B cell (primary cell): ENCODE data around the gene ZNF579. TPM values are rescaled to one million over a fixed set of nuclear protein-coding genes. Genes with fewer than 3 reads are reported as not detected.

Source experiments
- ATAC-seq: fragments of 200-7000 bp; cut with Tn5 transposase; one replicate; pipeline ENCODE4 v1.10.0; 2021; ENCODE audit warnings: low read depth, mild to moderate bottlenecking, moderate number of reproducible peaks, moderate library complexity
- CTCF ChIA-PET: fragments of 350-600 bp; sonication (Branson Sonifier 250); formaldehyde crosslinking; loops from one replicate; lab custom pipeline; 2021; ENCODE audit warnings: antibody characterized with exemption, inconsistent platforms; lab: Charles Lee
- POLR2A ChIA-PET: fragments of 350-600 bp; sonication (Branson Sonifier 250); formaldehyde crosslinking; loops from one replicate; lab custom pipeline; 2021; ENCODE audit warnings: antibody characterized with exemption; lab: Charles Lee
- DNase-seq: peaks from one replicate; pipeline ENCODE4 v3.0.0; 2013
- H2AFZ ChIP-seq: 2 replicates; pipeline ENCODE4 v1.6.1; 2012; ENCODE audit warnings: mild to moderate bottlenecking, low read depth, low read length; ENCODE audit not compliant: insufficient read depth, poor library complexity, severe bottlenecking
- H3K27ac ChIP-seq, 2 donors: 1 replicate in 1 of 2; 2 replicates in 1 of 2; pipeline ENCODE4 v1.5.1; 2012 to 2013; ENCODE audit warnings: low read length in 2 of 2, mild to moderate bottlenecking in 2 of 2, moderate library complexity in 1 of 2
- H3K27me3 ChIP-seq, 4 experiments: fragments of 200-600 bp in 1 of 4; sonication (generic) in 1 of 4; replicated peaks in 1 of 4; 1 replicate in 2 of 4; 2 replicates in 2 of 4; pipeline versions ENCODE4 v1.6.1 to v1.7.0; 2013 to 2016; ENCODE audit warnings: low read length in 3 of 4, mild to moderate bottlenecking in 2 of 4, mixed read lengths in 1 of 4, moderate library complexity in 1 of 4; ENCODE audit not compliant: insufficient read depth in 4 of 4, control insufficient read depth in 3 of 4; ENCODE audit errors: control extremely low read depth in 1 of 4
- H3K36me3 ChIP-seq, 2 experiments: replicated peaks in 1 of 2; 1 replicate in 1 of 2; 2 replicates in 1 of 2; pipeline versions ENCODE4 v1.6.1 to v1.7.1; 2013; ENCODE audit warnings: low read length in 1 of 2; ENCODE audit not compliant: insufficient read depth in 2 of 2, control insufficient read depth in 1 of 2; ENCODE audit errors: control extremely low read depth in 1 of 2, extremely low read depth in 1 of 2
- H3K4me1 ChIP-seq, 2 donors: fragments of 200-600 bp in 1 of 2; sonication (generic) in 1 of 2; 1 replicate in 1 of 2; 2 replicates in 1 of 2; pipeline versions ENCODE4 v1.5.1 to v1.6.1; 2013 to 2017; ENCODE audit warnings: low read length in 2 of 2; ENCODE audit not compliant: control insufficient read depth in 2 of 2, insufficient read depth in 2 of 2
- H3K4me2 ChIP-seq: replicated peaks from 2 replicates; pipeline ENCODE3; 2012; ENCODE audit warnings: mild to moderate bottlenecking, low read depth, low read length; ENCODE audit not compliant: poor library complexity, severe bottlenecking
- H3K4me3 ChIP-seq, 5 experiments: fragments of 200-600 bp in 1 of 5; sonication (generic) in 1 of 5; 1 replicate in 3 of 5; 2 replicates in 2 of 5; pipeline versions ENCODE4 v1.5.1 to v1.7.0; 2011 to 2016; ENCODE audit warnings: low read length in 4 of 5, mild to moderate bottlenecking in 4 of 5, low read depth in 2 of 5, control low read depth in 1 of 5, moderate library complexity in 1 of 5; ENCODE audit not compliant: insufficient read depth in 1 of 5; ENCODE audit errors: control extremely low read depth in 1 of 5, extremely low read depth in 1 of 5
- H3K79me2 ChIP-seq: fragments of 200-600 bp; sonication (generic); one replicate; pipeline ENCODE4 v1.6.0; 2016; ENCODE audit warnings: low read length; ENCODE audit not compliant: control insufficient read depth, insufficient read depth
- H3K9ac ChIP-seq: fragments of 200-600 bp; sonication (generic); 2 replicates; pipeline ENCODE4 v1.6.1; 2017; ENCODE audit warnings: mild to moderate bottlenecking, low read length, moderate library complexity
- H3K9me3 ChIP-seq, 3 donors: one replicate each; pipeline versions ENCODE4 v1.6.1 to v1.7.1; 2013; ENCODE audit warnings: low read length in 2 of 3; ENCODE audit not compliant: control insufficient read depth in 2 of 3, insufficient read depth in 1 of 3; ENCODE audit errors: control extremely low read depth in 1 of 3
- H4K20me1 ChIP-seq: 2 replicates; pipeline ENCODE4 v1.6.0; 2012; ENCODE audit warnings: mild to moderate bottlenecking, low read length; ENCODE audit not compliant: insufficient read depth, control insufficient read depth, poor library complexity, severe bottlenecking
- H3K27ac Mint-ChIP-seq: one replicate; pipeline ENCODE4 v1.8.0; 2021; ENCODE audit warnings: mixed read lengths
- H3K27me3 Mint-ChIP-seq: one replicate; pipeline ENCODE4 v1.8.0; 2021; ENCODE audit warnings: mixed read lengths
- H3K4me1 Mint-ChIP-seq: one replicate; pipeline ENCODE4 v1.8.0; 2021; ENCODE audit warnings: mixed read lengths
- H3K4me3 Mint-ChIP-seq: one replicate; pipeline ENCODE4 v1.8.0; 2021; ENCODE audit warnings: mixed read lengths
- H3K9me3 Mint-ChIP-seq: one replicate; pipeline ENCODE4 v1.8.0; 2022; ENCODE audit warnings: mixed read lengths; ENCODE audit not compliant: insufficient read depth
- EZH2 ChIP-seq: IDR thresholded peaks from 2 replicates; pipeline ENCODE4 v1.6.1; 2012; ENCODE audit warnings: borderline replicate concordance, low read depth, mild to moderate bottlenecking, moderate library complexity, low read length; ENCODE audit not compliant: insufficient read depth, poor library complexity, severe bottlenecking
- WGBS: methylation state at CpG from one replicate; pipeline ENCODE4 v1.1.5; 2013; ENCODE audit warnings: missing lambda C conversion rate; ENCODE audit not compliant: insufficient coverage; 5-methylcytosine and 5-hydroxymethylcytosine counted together
- intact Hi-C: fragments of 100-400 bp; cut with micrococcal nuclease; formaldehyde crosslinking; loops from one replicate; pipeline ENCODE4 v1.10.0; 2022
- polyA plus RNA-seq: library from polyadenylated mRNA; depleted of rRNA; stranded (reverse); fragments of >200 nt; gene quantifications from 2 replicates; pipeline ENCODE4 v1.2.3, GENCODE V29; 2012
- total RNA-seq, 2 donors: library from RNA; stranded (reverse); fragments of 120-200 nt in 1 of 2; gene quantifications; 1 replicate in 1 of 2; 2 replicates in 1 of 2; pipeline versions ENCODE4 v1.2.3 to v1.2.4, GENCODE V29; 2013 to 2022
- TF ChIP-seq, protein P1 (sequence below): fragments of 200-600 bp; IDR thresholded peaks from one replicate; pipeline ENCODE4 v1.8.0; 2022; ENCODE audit warnings: antibody characterized with exemption, mild to moderate bottlenecking

ZNF579 gene
- total and polyA plus RNA-seq, 2 donors (not counting 1 experiment from before 2014, with no cell fraction given) = 3.7 to 10.3 TPM

DNA sequence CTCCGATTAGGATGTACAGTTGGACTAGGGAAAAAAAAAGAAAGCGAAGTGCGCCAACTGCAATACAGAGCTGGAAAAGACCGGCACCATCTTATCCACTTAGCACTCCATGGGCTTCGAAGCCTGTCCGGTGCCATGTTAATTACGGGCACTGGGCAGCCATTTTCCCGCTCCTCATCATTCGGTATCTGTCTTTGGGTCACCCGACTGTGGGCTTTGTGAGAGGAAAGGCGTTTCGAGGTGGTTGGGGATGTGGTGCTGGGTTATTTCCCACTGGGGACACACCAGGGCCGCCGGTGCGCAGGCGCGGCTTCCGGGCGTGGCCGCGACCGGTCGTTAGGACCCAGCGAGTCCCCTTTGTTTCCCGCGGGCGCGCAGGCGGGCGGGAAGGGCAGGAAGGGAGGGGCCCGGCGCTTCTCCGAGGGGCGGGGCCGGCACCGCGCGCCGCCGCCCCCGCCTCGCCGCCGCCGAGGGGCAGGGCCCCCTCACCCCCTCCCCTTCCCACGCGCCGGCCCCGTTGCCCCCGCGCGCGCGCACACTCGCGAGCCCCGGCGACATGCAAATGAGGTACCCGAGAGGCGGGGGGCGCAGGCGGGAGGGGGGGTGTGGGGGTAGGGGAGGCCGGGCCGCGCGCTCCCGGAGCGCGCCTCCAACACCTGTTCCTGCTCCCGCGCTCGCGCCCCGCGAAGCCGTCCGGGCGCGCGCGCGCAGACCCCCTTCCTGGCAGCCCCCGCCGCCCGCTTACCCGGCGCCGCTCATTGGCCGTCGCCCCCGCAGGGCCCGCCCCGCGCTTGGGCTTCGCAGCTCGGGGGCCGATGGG is 19.4 kb upstream of the ZNF579 start, which contains the start of gene ZNF524:
Gene ZNF524 (plus strand): TSS at position 447 of the 820 bp plus-strand sequence. CDS start 1,825 bp downstream, outside the sequence.
- ChIA-PET POLR2A (interaction anchor here (0.6 to 2.8 kb wide), 25 partner anchors 12 to 595 kb away, joined by 3 to 58 read pairs (median 4); partner anchors contain the start of genes HSPBP1, ISOC2, KMT5C and PPP6R1), CTCF (interaction anchor here (0.6 to 2.0 kb wide), 12 partner anchors 16 to 132 kb away, joined by 3 to 11 read pairs (median 3); no protein-coding TSS in a partner anchor)
- Mint-ChIP-seq H3K9me3 (no peaks in the 10 kb centered on the region), H3K27me3 (no peaks in the 10 kb centered on the region), H3K4me1 (peaks cover 28% of the 10 kb centered on the region), H3K27ac (peak within 1 kb of the TSS; percentile 99), H3K4me3 (peak within 1 kb of the TSS; percentile 100)
- intact Hi-C loops = loop anchor here (1.0 to 10.0 kb wide), 7 partner anchors 13 to 345 kb away; partner anchors contain the start of genes BRSK1, HSPBP1, PPP6R1 and UBE2S
- TF ChIP-seq EZH2 = no peak
- TF ChIP-seq, protein P1, sequence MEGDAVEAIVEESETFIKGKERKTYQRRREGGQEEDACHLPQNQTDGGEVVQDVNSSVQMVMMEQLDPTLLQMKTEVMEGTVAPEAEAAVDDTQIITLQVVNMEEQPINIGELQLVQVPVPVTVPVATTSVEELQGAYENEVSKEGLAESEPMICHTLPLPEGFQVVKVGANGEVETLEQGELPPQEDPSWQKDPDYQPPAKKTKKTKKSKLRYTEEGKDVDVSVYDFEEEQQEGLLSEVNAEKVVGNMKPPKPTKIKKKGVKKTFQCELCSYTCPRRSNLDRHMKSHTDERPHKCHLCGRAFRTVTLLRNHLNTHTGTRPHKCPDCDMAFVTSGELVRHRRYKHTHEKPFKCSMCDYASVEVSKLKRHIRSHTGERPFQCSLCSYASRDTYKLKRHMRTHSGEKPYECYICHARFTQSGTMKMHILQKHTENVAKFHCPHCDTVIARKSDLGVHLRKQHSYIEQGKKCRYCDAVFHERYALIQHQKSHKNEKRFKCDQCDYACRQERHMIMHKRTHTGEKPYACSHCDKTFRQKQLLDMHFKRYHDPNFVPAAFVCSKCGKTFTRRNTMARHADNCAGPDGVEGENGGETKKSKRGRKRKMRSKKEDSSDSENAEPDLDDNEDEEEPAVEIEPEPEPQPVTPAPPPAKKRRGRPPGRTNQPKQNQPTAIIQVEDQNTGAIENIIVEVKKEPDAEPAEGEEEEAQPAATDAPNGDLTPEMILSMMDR = no peak
- Histone ChIP-seq H3K79me2 (peaks cover 4% of the 10 kb centered on the region), H3K27me3 (no peaks in the 10 kb centered on the region), H3K4me3 (peak within 1 kb of the TSS; percentile 59 to 97 (median 82)), H3K9me3 (peaks cover 0 to 8% (median 0%) of the 10 kb centered on the region in 3 donors), H3K9ac (peak within 1 kb of the TSS; percentile 88), H3K4me2 (peak within 1 kb of the TSS; percentile 83), H3K36me3 (peaks cover 0 to 16% of the 10 kb centered on the region in 2 experiments), H3K4me1 (peaks cover 10 to 27% of the 10 kb centered on the region in 2 donors), H4K20me1 (no peaks in the 10 kb centered on the region), H3K27ac (peak within 1 kb of the TSS; percentile 86 to 94), H2AFZ (peak within 1 kb of the TSS; percentile 92)
- DNase-seq (peak; percentile 98), ATAC-seq (peak; percentile 53)
- WGBS = under 1% methylated on average over 65 of the region's 97 CpGs
